ENCODE data around the gene ATXN1.

- no peak for TF ChIP-seq CTCF (IDR thresholded peaks at IDR 0.05)
- TF ChIP-seq POLR2A (IDR thresholded peaks at IDR 0.05; ENCODE audit: low read depth) = no peak
- TF ChIP-seq EP300 (IDR thresholded peaks at IDR 0.05) = no peak
- TF ChIP-seq POLR2AphosphoS5 (IDR thresholded peaks at IDR 0.05) = no peak
Observed at GRCh38 chr6:16591396-16592222, 169.7 kb downstream of the ATXN1 start.
